IMR-90 (cell line): Measurements from ENCODE around the gene PLXNA4. TPM values are rescaled to one million over a fixed set of nuclear protein-coding genes. Genes with fewer than 3 reads are reported as not detected.

Experiments
- ATAC-seq: fragments of 200-7000 bp; cut with Tn5 transposase; 2 replicates; pipeline ENCODE4 v1.9.1; 2020; ENCODE audit warnings: low read depth, mild to moderate bottlenecking, moderate library complexity
- BruUV-seq: library from RNA; stranded (reverse); fragments of 400-500 nt; replicated peaks from 2 replicates; lab custom pipeline; 2021; lab: Mats Ljungman, UMichigan
- CTCF ChIA-PET: fragments of 300-600 bp; formaldehyde crosslinking; extraction: SDS; loops from one replicate; lab custom pipeline; 2021; ENCODE audit warnings: antibody characterized with exemption; lab: Yijun Ruan, JAX
- POLR2A ChIA-PET: fragments of 300-600 bp; sonication (Branson Sonifier 250); formaldehyde crosslinking; loops from one replicate; lab custom pipeline; 2022; ENCODE audit warnings: antibody characterized with exemption; ENCODE audit not compliant: unreplicated experiment; lab: Charles Lee
- DNase-seq: peaks from one replicate; pipeline ENCODE4 v3.0.0; 2013
- H2AFZ ChIP-seq: replicated peaks from 2 replicates; pipeline ENCODE3; 2013; ENCODE audit warnings: low read length, mild to moderate bottlenecking; ENCODE audit not compliant: poor library complexity
- H2AK5ac ChIP-seq: 2 replicates; pipeline ENCODE4 v1.6.1; 2013; ENCODE audit warnings: low read depth, low read length, inconsistent platforms
- H2AK9ac ChIP-seq: replicated peaks from 2 replicates; pipeline ENCODE3; 2013; ENCODE audit warnings: mild to moderate bottlenecking, low read depth, low read length, moderate library complexity; ENCODE audit not compliant: poor library complexity
- H2BK120ac ChIP-seq: 2 replicates; pipeline ENCODE4 v1.6.1; 2013; ENCODE audit warnings: low read depth, low read length, inconsistent platforms
- H2BK15ac ChIP-seq: 3 replicates; pipeline ENCODE4 v1.6.1; 2013; ENCODE audit warnings: low read depth, low read length, inconsistent platforms
- H2BK20ac ChIP-seq: 2 replicates; pipeline ENCODE4 v1.6.1; 2013; ENCODE audit warnings: low read depth, mild to moderate bottlenecking, inconsistent platforms, low read length, moderate library complexity
- H2BK5ac ChIP-seq: 2 replicates; pipeline ENCODE4 v1.6.1; 2013; ENCODE audit warnings: mild to moderate bottlenecking, low read depth, low read length, inconsistent platforms; ENCODE audit not compliant: poor library complexity, severe bottlenecking
- H3K14ac ChIP-seq: replicated peaks from 2 replicates; pipeline ENCODE4 v1.6.1; 2013; ENCODE audit warnings: low read depth, low read length, inconsistent platforms
- H3K18ac ChIP-seq: 2 replicates; pipeline ENCODE4 v1.6.1; 2013; ENCODE audit warnings: low read depth, low read length, control low read depth
- H3K23ac ChIP-seq: 2 replicates; pipeline ENCODE4 v1.6.1; 2013; ENCODE audit warnings: low read depth, low read length, inconsistent platforms
- H3K27ac ChIP-seq: 2 replicates; pipeline ENCODE4 v1.5.1; 2013; ENCODE audit warnings: mild to moderate bottlenecking, control low read depth, low read length; ENCODE audit not compliant: insufficient read depth
- H3K27me3 ChIP-seq: 2 replicates; pipeline ENCODE4 v1.6.1; 2013; ENCODE audit warnings: low read length; ENCODE audit not compliant: control insufficient read depth, insufficient read depth
- H3K36me3 ChIP-seq: 2 replicates; pipeline ENCODE4 v1.6.1; 2013; ENCODE audit warnings: low read length, mixed read lengths; ENCODE audit not compliant: control insufficient read depth, insufficient read depth
- H3K4ac ChIP-seq: 2 replicates; pipeline ENCODE4 v1.6.1; 2013; ENCODE audit warnings: low read depth, low read length, inconsistent platforms
- H3K4me1 ChIP-seq: 2 replicates; pipeline ENCODE4 v1.6.1; 2013; ENCODE audit warnings: low read length, mixed read lengths; ENCODE audit not compliant: control insufficient read depth, insufficient read depth
- H3K4me2 ChIP-seq: 2 replicates; pipeline ENCODE4 v1.6.1; 2013; ENCODE audit warnings: low read depth, mild to moderate bottlenecking, control low read depth, low read length, moderate library complexity
- H3K4me3 ChIP-seq: 2 replicates; pipeline ENCODE4 v1.5.1; 2013; ENCODE audit warnings: low read depth, mild to moderate bottlenecking, control low read depth, low read length, moderate library complexity; ENCODE audit not compliant: insufficient read depth
- H3K56ac ChIP-seq: 2 replicates; pipeline ENCODE4 v1.6.1; 2013; ENCODE audit warnings: low read length, inconsistent platforms; ENCODE audit not compliant: insufficient read depth; ENCODE audit errors: extremely low read depth
- H3K79me1 ChIP-seq, 2 experiments: 2 replicates each; pipeline ENCODE4 v1.6.1; 2013; ENCODE audit warnings: low read length in 2 of 2, inconsistent platforms in 1 of 2, low read depth in 1 of 2
- H3K9ac ChIP-seq: 2 replicates; pipeline ENCODE4 v1.6.1; 2013; ENCODE audit warnings: low read depth, low read length, control low read depth
- H3K9me1 ChIP-seq: 2 replicates; pipeline ENCODE4 v1.6.1; 2013; ENCODE audit warnings: low read length, inconsistent platforms; ENCODE audit not compliant: insufficient read depth
- H3K9me3 ChIP-seq: 2 replicates; pipeline ENCODE4 v1.6.1; 2013; ENCODE audit warnings: low read length; ENCODE audit not compliant: control insufficient read depth, insufficient read depth
- H4K20me1 ChIP-seq: 2 replicates; pipeline ENCODE4 v1.6.1; 2013; ENCODE audit warnings: low read length, inconsistent platforms; ENCODE audit not compliant: insufficient read depth
- H4K5ac ChIP-seq: 2 replicates; pipeline ENCODE4 v1.6.1; 2013; ENCODE audit warnings: mild to moderate bottlenecking, low read depth, low read length, control low read depth
- H4K8ac ChIP-seq, 2 experiments: 2 replicates each; pipeline ENCODE4 v1.6.1; 2013; ENCODE audit warnings: low read depth in 2 of 2, low read length in 2 of 2, control low read depth in 1 of 2, inconsistent platforms in 1 of 2
- H4K91ac ChIP-seq: 2 replicates; pipeline ENCODE4 v1.6.1; 2013; ENCODE audit warnings: low read depth, low read length, inconsistent platforms; ENCODE audit not compliant: insufficient read depth
- CHD1 ChIP-seq: IDR thresholded peaks from 2 replicates; pipeline ENCODE4 v1.6.1; 2012; ENCODE audit warnings: low read depth, low read length, improper control_type of control experiment
- ELK1 ChIP-seq: fragments of 150-350 bp; IDR thresholded peaks from 2 replicates; pipeline ENCODE4 v1.6.1; 2016; ENCODE audit warnings: low read depth, mild to moderate bottlenecking, low read length, moderate library complexity, borderline replicate concordance
- FOS ChIP-seq: fragments of 150-350 bp; IDR thresholded peaks from 2 replicates; pipeline ENCODE4 v1.6.1; 2016; ENCODE audit warnings: low read depth, low read length
- MAFK ChIP-seq: IDR thresholded peaks from 2 replicates; pipeline ENCODE4 v1.6.1; 2012; ENCODE audit warnings: low read depth, low read length, improper control_type of control experiment
- NFE2L2 ChIP-seq: fragments of 150-350 bp; IDR thresholded peaks from 2 replicates; pipeline ENCODE4 v1.6.1; 2016; ENCODE audit warnings: low read depth, mild to moderate bottlenecking, low read length
- WGBS, 2 experiments: methylation state at CpG; one replicate each; pipeline versions ENCODE4 v1.1.5 to v1.1.7; 2013; ENCODE audit warnings: missing lambda C conversion rate in 2 of 2; ENCODE audit not compliant: insufficient read length in 1 of 2; ENCODE audit errors: extremely low coverage in 2 of 2; 5-methylcytosine and 5-hydroxymethylcytosine counted together
- dilution Hi-C: fragments of 300-500 bp; cut with HindIII; formaldehyde crosslinking; loops from one replicate; pipeline ENCODE4 v1.14.3; 2018; ENCODE audit warnings: low sequenced_read_pairs; ENCODE audit not compliant: unreplicated experiment
- in situ Hi-C: fragments of 300-500 bp; cut with MboI; formaldehyde crosslinking; loops from 3 replicates; pipeline ENCODE4 v1.14.3; 2019; ENCODE audit warnings: low sequenced_read_pairs, inconsistent platforms, mixed read lengths
- intact Hi-C: fragments of 100-400 bp; cut with micrococcal nuclease; formaldehyde crosslinking; loops from 2 replicates; pipeline ENCODE4 v1.10.0; 2022
- polyA plus RNA-seq, 3 experiments: library from polyadenylated mRNA; depleted of rRNA; stranded (reverse); fragments of >200 nt; gene quantifications; 2 replicates each; pipeline ENCODE4 v1.2.3, GENCODE V29; 2012; ENCODE audit warnings: low replicate concordance in 1 of 3
- total RNA-seq: library from RNA; depleted of rRNA; stranded (reverse); fragments of >200 nt; gene quantifications from 2 replicates; pipeline ENCODE4 v1.2.3, GENCODE V29; 2012

PLXNA4 gene
- total and polyA plus RNA-seq, 2 of the 4 experiments (the other 2 are of a cell fraction), result under 0.01 TPM

GRCh38 chr7:132097550-132098134 lies 478.6 kb downstream of the PLXNA4 start:
- intact Hi-C loops, result no loop called here
- H2BK20ac ChIP-seq, result no peak overlapping the region
- BruUV-seq, result no TSS peak
- H4K5ac ChIP-seq, result no peak overlapping the region
- H3K9me1 ChIP-seq, result no peaks in the 10 kb centered on the region
- POLR2A ChIA-PET, result no interaction called here
- no peaks in the 10 kb centered on the region for H3K79me1 ChIP-seq
- no peaks in the 10 kb centered on the region for H4K20me1 ChIP-seq
- H3K4me3 ChIP-seq, result no peak overlapping the region
- no peak overlapping the region for H3K23ac ChIP-seq
- no peak overlapping the region for H2BK120ac ChIP-seq
- H3K9ac ChIP-seq, result no peak overlapping the region
- H3K27ac ChIP-seq, result no peak overlapping the region
- H3K9me3 ChIP-seq, result no peaks in the 10 kb centered on the region
- H2AK5ac ChIP-seq, result no peak overlapping the region
- no peak overlapping the region for H4K91ac ChIP-seq
- H2AFZ ChIP-seq, result no peak overlapping the region
- H3K4ac ChIP-seq, result no peak overlapping the region
- H4K8ac ChIP-seq, result no peak overlapping the region
- H3K56ac ChIP-seq, result no peak overlapping the region
- dilution Hi-C loops, result no loop called here
- no peaks in the 10 kb centered on the region for H3K4me1 ChIP-seq
- ATAC-seq, result no peak
- H3K14ac ChIP-seq, result no peak overlapping the region
- H2AK9ac ChIP-seq, result no peak overlapping the region
- peaks cover 11% of the 10 kb centered on the region for H3K27me3 ChIP-seq
- H3K4me2 ChIP-seq, result no peak overlapping the region
- H3K36me3 ChIP-seq, result no peaks in the 10 kb centered on the region
- 0% methylated on average over 2 of the region's 9 CpGs; no CpG with 5 or more reads in 1 of the 2 experiments for WGBS, 2 experiments
- in situ Hi-C loops, result no loop called here
- CTCF ChIA-PET, result no interaction called here
- no peak overlapping the region for H2BK15ac ChIP-seq
- no peak overlapping the region for H3K18ac ChIP-seq
- H2BK5ac ChIP-seq, result no peak overlapping the region
- no peak for TF ChIP-seq CHD1
- TF ChIP-seq NFE2L2, result no peak
- TF ChIP-seq ELK1, result no peak
- TF ChIP-seq FOS, result no peak
- TF ChIP-seq MAFK, result no peak
- no peak for DNase-seq
